B cell (primary cell): ENCODE data around the gene PRKCA. TPM values are rescaled to one million over a fixed set of nuclear protein-coding genes. Genes with fewer than 3 reads are reported as not detected.

ENCODE experiments used
- ATAC-seq: fragments of 200-7000 bp; cut with Tn5 transposase; one replicate; pipeline ENCODE4 v1.10.0; 2021; ENCODE audit warnings: low read depth, mild to moderate bottlenecking, moderate number of reproducible peaks, moderate library complexity
- CTCF ChIA-PET: fragments of 350-600 bp; sonication (Branson Sonifier 250); formaldehyde crosslinking; loops from one replicate; lab custom pipeline; 2021; ENCODE audit warnings: antibody characterized with exemption, inconsistent platforms; lab: Charles Lee
- POLR2A ChIA-PET: fragments of 350-600 bp; sonication (Branson Sonifier 250); formaldehyde crosslinking; loops from one replicate; lab custom pipeline; 2021; ENCODE audit warnings: antibody characterized with exemption; lab: Charles Lee
- DNase-seq: peaks from one replicate; pipeline ENCODE4 v3.0.0; 2013
- H2AFZ ChIP-seq: 2 replicates; pipeline ENCODE4 v1.6.1; 2012; ENCODE audit warnings: mild to moderate bottlenecking, low read depth, low read length; ENCODE audit not compliant: insufficient read depth, poor library complexity, severe bottlenecking
- H3K27ac ChIP-seq, 2 donors: 1 replicate in 1 of 2; 2 replicates in 1 of 2; pipeline ENCODE4 v1.5.1; 2012 to 2013; ENCODE audit warnings: low read length in 2 of 2, mild to moderate bottlenecking in 2 of 2, moderate library complexity in 1 of 2
- H3K27me3 ChIP-seq, 4 experiments: fragments of 200-600 bp in 1 of 4; sonication (generic) in 1 of 4; replicated peaks in 1 of 4; 1 replicate in 2 of 4; 2 replicates in 2 of 4; pipeline versions ENCODE4 v1.6.1 to v1.7.0; 2013 to 2016; ENCODE audit warnings: low read length in 3 of 4, mild to moderate bottlenecking in 2 of 4, mixed read lengths in 1 of 4, moderate library complexity in 1 of 4; ENCODE audit not compliant: insufficient read depth in 4 of 4, control insufficient read depth in 3 of 4; ENCODE audit errors: control extremely low read depth in 1 of 4
- H3K36me3 ChIP-seq, 2 experiments: replicated peaks in 1 of 2; 1 replicate in 1 of 2; 2 replicates in 1 of 2; pipeline versions ENCODE4 v1.6.1 to v1.7.1; 2013; ENCODE audit warnings: low read length in 1 of 2; ENCODE audit not compliant: insufficient read depth in 2 of 2, control insufficient read depth in 1 of 2; ENCODE audit errors: control extremely low read depth in 1 of 2, extremely low read depth in 1 of 2
- H3K4me1 ChIP-seq, 2 donors: fragments of 200-600 bp in 1 of 2; sonication (generic) in 1 of 2; 1 replicate in 1 of 2; 2 replicates in 1 of 2; pipeline versions ENCODE4 v1.5.1 to v1.6.1; 2013 to 2017; ENCODE audit warnings: low read length in 2 of 2; ENCODE audit not compliant: control insufficient read depth in 2 of 2, insufficient read depth in 2 of 2
- H3K4me2 ChIP-seq: replicated peaks from 2 replicates; pipeline ENCODE3; 2012; ENCODE audit warnings: mild to moderate bottlenecking, low read depth, low read length; ENCODE audit not compliant: poor library complexity, severe bottlenecking
- H3K4me3 ChIP-seq, 5 experiments: fragments of 200-600 bp in 1 of 5; sonication (generic) in 1 of 5; 1 replicate in 3 of 5; 2 replicates in 2 of 5; pipeline versions ENCODE4 v1.5.1 to v1.7.0; 2011 to 2016; ENCODE audit warnings: low read length in 4 of 5, mild to moderate bottlenecking in 4 of 5, low read depth in 2 of 5, control low read depth in 1 of 5, moderate library complexity in 1 of 5; ENCODE audit not compliant: insufficient read depth in 1 of 5; ENCODE audit errors: control extremely low read depth in 1 of 5, extremely low read depth in 1 of 5
- H3K79me2 ChIP-seq: fragments of 200-600 bp; sonication (generic); one replicate; pipeline ENCODE4 v1.6.0; 2016; ENCODE audit warnings: low read length; ENCODE audit not compliant: control insufficient read depth, insufficient read depth
- H3K9ac ChIP-seq: fragments of 200-600 bp; sonication (generic); 2 replicates; pipeline ENCODE4 v1.6.1; 2017; ENCODE audit warnings: mild to moderate bottlenecking, low read length, moderate library complexity
- H3K9me3 ChIP-seq, 3 donors: one replicate each; pipeline versions ENCODE4 v1.6.1 to v1.7.1; 2013; ENCODE audit warnings: low read length in 2 of 3; ENCODE audit not compliant: control insufficient read depth in 2 of 3, insufficient read depth in 1 of 3; ENCODE audit errors: control extremely low read depth in 1 of 3
- H4K20me1 ChIP-seq: 2 replicates; pipeline ENCODE4 v1.6.0; 2012; ENCODE audit warnings: mild to moderate bottlenecking, low read length; ENCODE audit not compliant: insufficient read depth, control insufficient read depth, poor library complexity, severe bottlenecking
- H3K27ac Mint-ChIP-seq: one replicate; pipeline ENCODE4 v1.8.0; 2021; ENCODE audit warnings: mixed read lengths
- H3K27me3 Mint-ChIP-seq: one replicate; pipeline ENCODE4 v1.8.0; 2021; ENCODE audit warnings: mixed read lengths
- H3K4me1 Mint-ChIP-seq: one replicate; pipeline ENCODE4 v1.8.0; 2021; ENCODE audit warnings: mixed read lengths
- H3K4me3 Mint-ChIP-seq: one replicate; pipeline ENCODE4 v1.8.0; 2021; ENCODE audit warnings: mixed read lengths
- H3K9me3 Mint-ChIP-seq: one replicate; pipeline ENCODE4 v1.8.0; 2022; ENCODE audit warnings: mixed read lengths; ENCODE audit not compliant: insufficient read depth
- EZH2 ChIP-seq: IDR thresholded peaks from 2 replicates; pipeline ENCODE4 v1.6.1; 2012; ENCODE audit warnings: borderline replicate concordance, low read depth, mild to moderate bottlenecking, moderate library complexity, low read length; ENCODE audit not compliant: insufficient read depth, poor library complexity, severe bottlenecking
- WGBS: methylation state at CpG from one replicate; pipeline ENCODE4 v1.1.5; 2013; ENCODE audit warnings: missing lambda C conversion rate; ENCODE audit not compliant: insufficient coverage; 5-methylcytosine and 5-hydroxymethylcytosine counted together
- intact Hi-C: fragments of 100-400 bp; cut with micrococcal nuclease; formaldehyde crosslinking; loops from one replicate; pipeline ENCODE4 v1.10.0; 2022
- polyA plus RNA-seq: library from polyadenylated mRNA; depleted of rRNA; stranded (reverse); fragments of >200 nt; gene quantifications from 2 replicates; pipeline ENCODE4 v1.2.3, GENCODE V29; 2012
- total RNA-seq, 2 donors: library from RNA; stranded (reverse); fragments of 120-200 nt in 1 of 2; gene quantifications; 1 replicate in 1 of 2; 2 replicates in 1 of 2; pipeline versions ENCODE4 v1.2.3 to v1.2.4, GENCODE V29; 2013 to 2022
- TF ChIP-seq, protein P1 (sequence below): fragments of 200-600 bp; IDR thresholded peaks from one replicate; pipeline ENCODE4 v1.8.0; 2022; ENCODE audit warnings: antibody characterized with exemption, mild to moderate bottlenecking

The PRKCA gene
- total and polyA plus RNA-seq, 2 donors (not counting 1 experiment from before 2014, with no cell fraction given) = 0.33 to 7.7 TPM

DNA sequence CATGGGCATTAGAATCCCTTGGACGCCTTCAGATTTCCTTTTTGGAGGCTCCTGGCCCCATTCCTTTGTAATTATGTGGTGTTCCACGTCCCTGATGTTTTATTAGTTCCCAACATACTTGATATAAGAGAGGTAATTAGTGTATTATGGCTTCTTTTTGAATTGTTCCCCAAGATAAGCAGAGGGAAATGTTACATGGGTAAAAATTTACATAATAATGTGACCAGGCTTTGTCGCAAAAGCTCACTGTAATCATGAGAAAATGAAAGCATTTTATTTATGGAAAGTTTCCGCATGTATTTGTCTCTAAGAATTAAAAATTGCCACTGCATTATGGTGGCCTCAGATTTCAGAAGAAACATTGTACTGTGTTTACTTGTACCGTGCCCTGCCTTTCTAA is 177.8 kb downstream of the PRKCA start:
- WGBS = 100% methylated on average over 2 of the region's 5 CpGs
- Histone ChIP-seq H3K4me1 (no peaks in the 10 kb centered on the region), H3K9ac (no peak overlapping the region), H2AFZ (no peak overlapping the region), H3K4me2 (no peak overlapping the region), H3K9me3 (peaks cover 0 to 4% (median 0%) of the 10 kb centered on the region in 3 donors), H4K20me1 (no peaks in the 10 kb centered on the region), H3K27me3 (no peaks in the 10 kb centered on the region), H3K4me3 (no peak overlapping the region), H3K79me2 (no peaks in the 10 kb centered on the region), H3K27ac (no peak overlapping the region), H3K36me3 (no peaks in the 10 kb centered on the region)
- ChIA-PET CTCF (no interaction called here), POLR2A (no interaction called here)
- DNase-seq (no peak), ATAC-seq (no peak)
- Mint-ChIP-seq H3K4me3 (no peak overlapping the region), H3K4me1 (no peaks in the 10 kb centered on the region), H3K27me3 (no peaks in the 10 kb centered on the region), H3K9me3 (peaks cover 3% of the 10 kb centered on the region), H3K27ac (no peak overlapping the region)
- TF ChIP-seq, protein P1, sequence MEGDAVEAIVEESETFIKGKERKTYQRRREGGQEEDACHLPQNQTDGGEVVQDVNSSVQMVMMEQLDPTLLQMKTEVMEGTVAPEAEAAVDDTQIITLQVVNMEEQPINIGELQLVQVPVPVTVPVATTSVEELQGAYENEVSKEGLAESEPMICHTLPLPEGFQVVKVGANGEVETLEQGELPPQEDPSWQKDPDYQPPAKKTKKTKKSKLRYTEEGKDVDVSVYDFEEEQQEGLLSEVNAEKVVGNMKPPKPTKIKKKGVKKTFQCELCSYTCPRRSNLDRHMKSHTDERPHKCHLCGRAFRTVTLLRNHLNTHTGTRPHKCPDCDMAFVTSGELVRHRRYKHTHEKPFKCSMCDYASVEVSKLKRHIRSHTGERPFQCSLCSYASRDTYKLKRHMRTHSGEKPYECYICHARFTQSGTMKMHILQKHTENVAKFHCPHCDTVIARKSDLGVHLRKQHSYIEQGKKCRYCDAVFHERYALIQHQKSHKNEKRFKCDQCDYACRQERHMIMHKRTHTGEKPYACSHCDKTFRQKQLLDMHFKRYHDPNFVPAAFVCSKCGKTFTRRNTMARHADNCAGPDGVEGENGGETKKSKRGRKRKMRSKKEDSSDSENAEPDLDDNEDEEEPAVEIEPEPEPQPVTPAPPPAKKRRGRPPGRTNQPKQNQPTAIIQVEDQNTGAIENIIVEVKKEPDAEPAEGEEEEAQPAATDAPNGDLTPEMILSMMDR = no peak
- no peak for TF ChIP-seq EZH2
- intact Hi-C loops = no loop called here

DNA sequence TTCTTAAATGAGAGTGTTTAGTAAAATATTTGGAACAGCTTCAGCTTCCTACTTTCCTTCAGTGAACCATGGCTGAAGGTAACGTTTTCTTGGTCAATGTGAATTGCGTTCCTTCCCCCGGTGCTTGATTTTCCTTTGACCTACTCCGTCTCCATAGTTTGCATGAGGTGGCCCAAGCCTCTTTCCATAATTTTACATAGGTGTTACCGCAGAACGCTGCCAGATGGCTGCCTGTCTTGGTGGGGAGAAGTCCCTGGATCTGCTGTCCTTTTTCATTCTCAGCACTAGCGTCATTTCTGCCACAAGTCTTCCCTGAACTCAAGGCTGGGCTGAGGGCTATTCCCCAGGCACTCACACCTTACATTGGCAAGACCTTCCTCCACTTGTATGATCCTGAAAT is 178.4 kb downstream of the PRKCA start:
- no peak overlapping the region for H3K27ac ChIP-seq
- CTCF ChIA-PET = interaction anchor here (0.5 kb wide), 1 partner anchor 191 kb away, joined by 3 read pairs; no protein-coding TSS in a partner anchor
- H3K36me3 ChIP-seq = no peaks in the 10 kb centered on the region
- TF ChIP-seq EZH2 = no peak
- TF ChIP-seq, protein P1 = no peak
- Mint-ChIP-seq H3K9me3 (peaks cover 3% of the 10 kb centered on the region), H3K27ac (no peak overlapping the region), H3K27me3 (no peaks in the 10 kb centered on the region), H3K4me1 (no peaks in the 10 kb centered on the region), H3K4me3 (no peak overlapping the region)
- no peaks in the 10 kb centered on the region for H4K20me1 ChIP-seq
- POLR2A ChIA-PET = no interaction called here
- no peak overlapping the region for H2AFZ ChIP-seq
- 80% methylated on average over 2 of the region's 7 CpGs for whole genome bisulfite sequencing
- H3K4me1 ChIP-seq = no peaks in the 10 kb centered on the region
- intact Hi-C loops = no loop called here
- no peak overlapping the region for H3K4me3 ChIP-seq
- ATAC-seq (no peak), DNase-seq (no peak)
- H3K9me3 ChIP-seq = peaks cover 0 to 4% (median 0%) of the 10 kb centered on the region in 3 donors
- no peak overlapping the region for H3K4me2 ChIP-seq
- no peaks in the 10 kb centered on the region for H3K27me3 ChIP-seq
- H3K9ac ChIP-seq = no peak overlapping the region
- no peaks in the 10 kb centered on the region for H3K79me2 ChIP-seq
